ENCODE measurements around the gene CEP152. TPM values are rescaled to one million over a fixed set of nuclear protein-coding genes. Genes with fewer than 3 reads are reported as not detected.
A peak's percentile ranks its signal among the peaks of the same experiment; 100 is the strongest.

The CEP152 gene
- total and polyA plus RNA-seq, 9 of the 15 experiments (the other 6 are each of a cell fraction or from before 2014, with no cell fraction given) = 9.9 to 43.0 (median 23.6) TPM

DNA sequence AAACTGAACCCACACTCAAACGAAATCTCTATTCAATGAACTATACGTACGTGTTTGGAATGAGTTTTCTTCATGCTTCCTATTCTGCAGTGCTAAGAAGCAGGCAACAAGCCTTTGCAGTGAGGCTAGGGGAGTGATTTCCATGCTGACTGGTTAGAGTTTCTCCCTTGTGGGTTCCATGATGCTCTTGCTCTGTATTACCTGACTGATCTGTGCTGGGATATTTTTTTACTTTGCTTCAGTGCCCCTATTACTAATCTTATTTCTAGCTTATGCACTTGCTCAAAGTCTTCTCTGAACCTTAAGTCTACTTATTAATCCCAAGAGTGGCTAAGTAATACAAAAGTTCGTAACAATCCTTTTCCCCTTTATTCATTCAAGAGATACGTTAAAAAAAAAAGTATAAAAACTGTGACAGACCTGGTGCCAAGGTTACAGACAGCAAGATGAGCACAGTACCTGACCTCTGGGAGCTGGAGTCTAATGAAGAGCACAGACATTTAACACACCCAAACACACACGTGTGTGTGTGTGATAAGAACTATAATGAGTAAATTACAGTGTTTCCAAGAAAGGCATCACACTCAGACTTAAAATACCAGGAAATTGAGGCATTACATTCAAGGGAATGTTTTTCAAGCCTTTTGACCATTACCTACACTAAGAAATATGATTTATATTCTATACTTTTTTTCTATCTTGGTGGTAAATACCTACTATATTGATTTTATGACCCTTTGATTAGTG lies 114.9 kb downstream of the CEP152 start:
- 0 out of 2 replicates have a peak overlapping the region, but pooled peaks have one; percentile 41 for H2AFZ ChIP-seq (ENCODE audit: low read depth, low read length)
- FAIRE-seq (peak; percentile 56), DNase-seq (ENCODE audit: extremely low read depth in 1 of 4, low spot score in 3 of 4) (peak; percentile 43 to 63 (median 50)), ATAC-seq (peak; percentile 75)
- 34% methylated on average over 6 of the region's 6 CpGs for WGBS (ENCODE audit: insufficient coverage, low coverage, missing lambda C conversion rate)
- ChIA-PET CTCF (ENCODE audit: low intra/inter-chr PET ratio) (no interaction called here), POLR2A (no interaction called here)
- no TSS peak for BruUV-seq (replicated peaks)
- peaks cover 0 to 22% of the 10 kb centered on the region in 2 experiments; a peak in 2 of 5 replicates for H3K4me1 ChIP-seq (replicated peaks in 1 of 2; ENCODE audit: control insufficient read depth in 2 of 2, insufficient read depth in 2 of 2, low read length in 2 of 2)
- intact Hi-C loops (cut with micrococcal nuclease) (loop anchor here (2.0 kb wide), 1 partner anchor 337 kb away; no protein-coding TSS in a partner anchor), in situ Hi-C loops (cut with MboI) (no loop called here)
- H3K9me1 ChIP-seq (ENCODE audit: control insufficient read depth, insufficient read depth, low read length) = no peaks in the 10 kb centered on the region
- H3K4me2 ChIP-seq (ENCODE audit: insufficient read depth, low read length) = peak overlapping the region; percentile 26; the same call in 1 of the 2 replicates
- no peaks in the 10 kb centered on the region for H4K20me1 ChIP-seq (replicated peaks; ENCODE audit: control insufficient read depth, insufficient read depth, low read length)
- H3K9ac ChIP-seq (ENCODE audit: insufficient read depth in 1 of 2, low read depth in 2 of 2, low read length in 2 of 2) = no peak overlapping the region
- no peak overlapping the region for H3K27ac ChIP-seq (ENCODE audit: extremely low read depth, low read depth, low read length)
- no peaks in the 10 kb centered on the region for H3K27me3 ChIP-seq (ENCODE audit: control insufficient read depth in 2 of 2, insufficient read depth in 2 of 2, low read length in 2 of 2)
- H3K79me2 ChIP-seq (ENCODE audit: control insufficient read depth, insufficient read depth, low read length) = no peaks in the 10 kb centered on the region
- no peaks in the 10 kb centered on the region for H3K36me3 ChIP-seq (ENCODE audit: control insufficient read depth, insufficient read depth, low read length)
- H3K9me3 ChIP-seq (replicated peaks; ENCODE audit: control insufficient read depth, insufficient read depth, low read depth, low read length) = no peaks in the 10 kb centered on the region
- H3K4me3 ChIP-seq = no peak overlapping the region
- TF ChIP-seq LEF1 (IDR thresholded peaks at IDR 0.05) (peak; percentile 73; the same call in 1 of the 2 replicates), HDAC3 (IDR thresholded peaks at IDR 0.05; ENCODE audit: borderline replicate concordance, partially characterized antibody) (peak; percentile 60), FOXA1 (IDR thresholded peaks at IDR 0.05; ENCODE audit: borderline replicate concordance) (no peak), CREB1 (IDR thresholded peaks at IDR 0.05) (no peak), CREB1 (CRISPR knock-in tag; IDR thresholded peaks at IDR 0.05) (no peak), EP300 (IDR thresholded peaks at IDR 0.05; ENCODE audit: low read length) (peak; percentile 72), EP400 (IDR thresholded peaks at IDR 0.05) (peak; percentile 19; the same call in 1 of the 2 replicates), TBL1XR1 (IDR thresholded peaks at IDR 0.05; ENCODE audit: low read length in 2 of 2) (peak in 1 of 2 experiments; percentile 86; a peak in 2 of 4 replicates), TEAD4 (IDR thresholded peaks at IDR 0.05; ENCODE audit: low read length) (peak; percentile 69; the same call in 1 of the 2 replicates), TEAD4 (CRISPR knock-in tag; IDR thresholded peaks at IDR 0.05; ENCODE audit: borderline replicate concordance) (no peak), SMARCA4 (IDR thresholded peaks at IDR 0.05) (peak; percentile 67), RBM25 (IDR thresholded peaks at IDR 0.05; ENCODE audit: low read depth, low read length, severe bottlenecking) (no peak), POLR2H (tag; IDR thresholded peaks at IDR 0.05; ENCODE audit: low read depth) (peak; percentile 29; the same call in 1 of the 2 replicates)
- TF ChIP-seq, protein P1, sequence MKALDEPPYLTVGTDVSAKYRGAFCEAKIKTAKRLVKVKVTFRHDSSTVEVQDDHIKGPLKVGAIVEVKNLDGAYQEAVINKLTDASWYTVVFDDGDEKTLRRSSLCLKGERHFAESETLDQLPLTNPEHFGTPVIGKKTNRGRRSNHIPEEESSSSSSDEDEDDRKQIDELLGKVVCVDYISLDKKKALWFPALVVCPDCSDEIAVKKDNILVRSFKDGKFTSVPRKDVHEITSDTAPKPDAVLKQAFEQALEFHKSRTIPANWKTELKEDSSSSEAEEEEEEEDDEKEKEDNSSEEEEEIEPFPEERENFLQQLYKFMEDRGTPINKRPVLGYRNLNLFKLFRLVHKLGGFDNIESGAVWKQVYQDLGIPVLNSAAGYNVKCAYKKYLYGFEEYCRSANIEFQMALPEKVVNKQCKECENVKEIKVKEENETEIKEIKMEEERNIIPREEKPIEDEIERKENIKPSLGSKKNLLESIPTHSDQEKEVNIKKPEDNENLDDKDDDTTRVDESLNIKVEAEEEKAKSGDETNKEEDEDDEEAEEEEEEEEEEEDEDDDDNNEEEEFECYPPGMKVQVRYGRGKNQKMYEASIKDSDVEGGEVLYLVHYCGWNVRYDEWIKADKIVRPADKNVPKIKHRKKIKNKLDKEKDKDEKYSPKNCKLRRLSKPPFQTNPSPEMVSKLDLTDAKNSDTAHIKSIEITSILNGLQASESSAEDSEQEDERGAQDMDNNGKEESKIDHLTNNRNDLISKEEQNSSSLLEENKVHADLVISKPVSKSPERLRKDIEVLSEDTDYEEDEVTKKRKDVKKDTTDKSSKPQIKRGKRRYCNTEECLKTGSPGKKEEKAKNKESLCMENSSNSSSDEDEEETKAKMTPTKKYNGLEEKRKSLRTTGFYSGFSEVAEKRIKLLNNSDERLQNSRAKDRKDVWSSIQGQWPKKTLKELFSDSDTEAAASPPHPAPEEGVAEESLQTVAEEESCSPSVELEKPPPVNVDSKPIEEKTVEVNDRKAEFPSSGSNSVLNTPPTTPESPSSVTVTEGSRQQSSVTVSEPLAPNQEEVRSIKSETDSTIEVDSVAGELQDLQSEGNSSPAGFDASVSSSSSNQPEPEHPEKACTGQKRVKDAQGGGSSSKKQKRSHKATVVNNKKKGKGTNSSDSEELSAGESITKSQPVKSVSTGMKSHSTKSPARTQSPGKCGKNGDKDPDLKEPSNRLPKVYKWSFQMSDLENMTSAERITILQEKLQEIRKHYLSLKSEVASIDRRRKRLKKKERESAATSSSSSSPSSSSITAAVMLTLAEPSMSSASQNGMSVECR (CRISPR knock-in tag; IDR thresholded peaks at IDR 0.05) = no peak
- TF ChIP-seq, protein P2, sequence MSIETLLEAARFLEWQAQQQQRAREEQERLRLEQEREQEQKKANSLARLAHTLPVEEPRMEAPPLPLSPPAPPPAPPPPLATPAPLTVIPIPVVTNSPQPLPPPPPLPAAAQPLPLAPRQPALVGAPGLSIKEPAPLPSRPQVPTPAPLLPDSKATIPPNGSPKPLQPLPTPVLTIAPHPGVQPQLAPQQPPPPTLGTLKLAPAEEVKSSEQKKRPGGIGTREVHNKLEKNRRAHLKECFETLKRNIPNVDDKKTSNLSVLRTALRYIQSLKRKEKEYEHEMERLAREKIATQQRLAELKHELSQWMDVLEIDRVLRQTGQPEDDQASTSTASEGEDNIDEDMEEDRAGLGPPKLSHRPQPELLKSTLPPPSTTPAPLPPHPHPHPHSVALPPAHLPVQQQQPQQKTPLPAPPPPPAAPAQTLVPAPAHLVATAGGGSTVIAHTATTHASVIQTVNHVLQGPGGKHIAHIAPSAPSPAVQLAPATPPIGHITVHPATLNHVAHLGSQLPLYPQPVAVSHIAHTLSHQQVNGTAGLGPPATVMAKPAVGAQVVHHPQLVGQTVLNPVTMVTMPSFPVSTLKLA (conservative IDR thresholded peaks at IDR 0.05) = peak in 1 of 2 experiments; percentile 35; a peak in 2 of 4 replicates
- TF ChIP-seq, protein P3, sequence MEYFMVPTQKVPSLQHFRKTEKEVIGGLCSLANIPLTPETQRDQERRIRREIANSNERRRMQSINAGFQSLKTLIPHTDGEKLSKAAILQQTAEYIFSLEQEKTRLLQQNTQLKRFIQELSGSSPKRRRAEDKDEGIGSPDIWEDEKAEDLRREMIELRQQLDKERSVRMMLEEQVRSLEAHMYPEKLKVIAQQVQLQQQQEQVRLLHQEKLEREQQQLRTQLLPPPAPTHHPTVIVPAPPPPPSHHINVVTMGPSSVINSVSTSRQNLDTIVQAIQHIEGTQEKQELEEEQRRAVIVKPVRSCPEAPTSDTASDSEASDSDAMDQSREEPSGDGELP (CRISPR knock-in tag; IDR thresholded peaks at IDR 0.05; ENCODE audit: borderline replicate concordance) = no peak
